Skeletal muscle satellite cell (primary cell): ENCODE data around the gene SCUBE3.

ENCODE experiments used
- H3K27me3 ChIP-seq: 2 replicates; pipeline ENCODE4 v1.7.0; 2013; ENCODE audit warnings: low read length; ENCODE audit not compliant: control insufficient read depth, insufficient read depth
- H3K36me3 ChIP-seq: 2 replicates; pipeline ENCODE4 v1.7.0; 2013; ENCODE audit warnings: mild to moderate bottlenecking, control low read depth, low read length; ENCODE audit not compliant: insufficient read depth
- H3K4me1 ChIP-seq: 2 replicates; pipeline ENCODE4 v1.7.0; 2013; ENCODE audit warnings: low read length; ENCODE audit not compliant: control insufficient read depth, insufficient read depth
- H3K4me2 ChIP-seq: 2 replicates; pipeline ENCODE4 v1.7.0; 2013; ENCODE audit warnings: mild to moderate bottlenecking, low read length
- H3K4me3 ChIP-seq: 2 replicates; pipeline ENCODE4 v1.7.0; 2013; ENCODE audit warnings: low read length
- H3K9ac ChIP-seq: 2 replicates; pipeline ENCODE4 v1.7.0; 2013; ENCODE audit warnings: mild to moderate bottlenecking, low read depth, low read length, moderate library complexity
- H3K9me3 ChIP-seq: replicated peaks from 2 replicates; pipeline ENCODE4 v1.7.0; 2013; ENCODE audit warnings: mild to moderate bottlenecking, control low read depth, low read length

Gene SCUBE3

DNA sequence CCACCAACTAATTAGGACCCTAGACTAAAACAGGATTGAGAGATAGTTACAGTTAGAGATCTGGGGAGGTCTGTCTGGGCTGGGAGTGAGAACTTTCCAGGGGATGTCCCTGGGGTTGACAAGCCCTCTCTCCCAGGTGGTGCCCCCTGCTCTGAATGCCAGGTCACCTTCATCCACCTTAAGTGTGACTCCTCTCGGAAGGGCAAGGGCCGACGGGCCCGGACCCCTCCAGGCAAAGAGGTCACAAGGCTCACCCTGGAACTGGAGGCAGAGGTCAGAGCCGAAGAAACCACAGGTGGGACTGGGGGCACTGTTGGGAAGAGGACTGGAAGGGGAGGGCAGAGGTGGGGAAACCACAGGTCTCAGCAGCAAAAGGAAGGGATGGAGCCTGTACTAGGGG, 28.7 kb downstream of the SCUBE3 start:
- Histone ChIP-seq H3K9me3 (no peaks in the 10 kb centered on the region), H3K4me2 (no peak overlapping the region), H3K4me3 (no peak overlapping the region), H3K9ac (no peak overlapping the region), H3K4me1 (no peaks in the 10 kb centered on the region), H3K27me3 (no peaks in the 10 kb centered on the region), H3K36me3 (peaks cover 47% of the 10 kb centered on the region)

DNA sequence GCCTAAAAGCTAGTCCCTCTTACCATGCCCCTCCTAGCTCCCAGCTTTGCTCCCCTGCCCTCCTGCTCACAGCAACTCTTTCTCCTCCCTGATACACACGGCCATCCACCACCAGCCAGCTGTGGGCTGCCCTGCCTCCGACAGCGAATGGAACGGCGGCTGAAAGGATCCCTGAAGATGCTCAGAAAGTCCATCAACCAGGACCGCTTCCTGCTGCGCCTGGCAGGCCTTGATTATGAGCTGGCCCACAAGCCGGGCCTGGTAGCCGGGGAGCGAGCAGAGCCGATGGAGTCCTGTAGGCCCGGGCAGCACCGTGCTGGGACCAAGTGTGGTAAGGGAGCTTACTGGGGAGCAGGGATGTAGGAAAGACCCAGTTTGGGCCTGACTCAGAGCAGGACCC, 29.1 kb downstream of the SCUBE3 start:
- H3K4me2 ChIP-seq, result no peak overlapping the region
- H3K36me3 ChIP-seq, result peaks cover 47% of the 10 kb centered on the region
- peaks cover 3% of the 10 kb centered on the region for H3K4me1 ChIP-seq
- no peak overlapping the region for H3K4me3 ChIP-seq
- H3K9me3 ChIP-seq, result no peaks in the 10 kb centered on the region
- H3K9ac ChIP-seq, result no peak overlapping the region
- H3K27me3 ChIP-seq, result no peaks in the 10 kb centered on the region

DNA sequence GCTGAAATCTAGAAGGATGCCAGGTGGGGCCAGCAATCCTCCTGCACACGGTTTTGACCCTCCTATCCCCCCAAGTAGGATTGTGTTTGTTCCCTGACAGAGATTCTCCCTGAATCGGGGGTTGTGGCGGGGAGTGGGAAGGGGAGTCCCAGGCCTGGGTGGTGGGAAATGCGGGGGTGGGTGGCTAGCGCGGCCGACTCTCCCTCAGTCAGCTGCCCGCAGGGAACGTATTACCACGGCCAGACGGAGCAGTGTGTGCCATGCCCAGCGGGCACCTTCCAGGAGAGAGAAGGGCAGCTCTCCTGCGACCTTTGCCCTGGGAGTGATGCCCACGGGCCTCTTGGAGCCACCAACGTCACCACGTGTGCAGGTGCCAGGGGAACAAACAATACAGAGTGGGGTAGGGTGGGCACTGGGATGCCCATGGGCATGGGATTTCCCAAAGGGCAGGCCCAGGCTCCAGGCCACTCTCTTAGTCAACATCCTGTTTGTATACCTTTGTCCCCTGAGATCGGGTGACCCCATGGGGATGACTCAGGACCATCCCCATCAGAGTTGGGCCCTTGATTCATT, 29.7 kb downstream of the SCUBE3 start:
- H3K4me1 ChIP-seq, result peaks cover 9% of the 10 kb centered on the region
- H3K4me3 ChIP-seq, result no peak overlapping the region
- H3K27me3 ChIP-seq, result no peaks in the 10 kb centered on the region
- H3K36me3 ChIP-seq, result peaks cover 47% of the 10 kb centered on the region
- H3K9me3 ChIP-seq, result no peaks in the 10 kb centered on the region
- no peak overlapping the region for H3K4me2 ChIP-seq
- no peak overlapping the region for H3K9ac ChIP-seq

DNA sequence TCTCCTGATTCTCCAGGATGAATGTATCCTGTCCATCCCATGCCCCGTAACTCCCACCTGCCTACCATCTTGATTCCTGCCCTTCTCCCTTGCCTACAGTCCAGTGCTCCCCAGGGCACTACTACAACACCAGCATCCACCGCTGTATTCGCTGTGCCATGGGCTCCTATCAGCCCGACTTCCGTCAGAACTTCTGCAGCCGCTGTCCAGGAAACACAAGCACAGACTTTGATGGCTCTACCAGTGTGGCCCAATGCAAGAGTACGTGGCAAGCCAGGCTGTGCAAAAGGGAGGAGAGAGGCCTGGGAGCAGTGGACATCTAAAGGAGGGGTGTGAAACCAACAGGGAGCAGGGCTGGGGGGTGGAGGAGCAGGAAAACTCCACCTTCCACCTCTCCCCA, 30.8 kb downstream of the SCUBE3 start:
- Histone ChIP-seq H3K27me3 (no peaks in the 10 kb centered on the region), H3K4me1 (peaks cover 9% of the 10 kb centered on the region), H3K4me2 (no peak overlapping the region), H3K36me3 (peaks cover 48% of the 10 kb centered on the region), H3K4me3 (no peak overlapping the region), H3K9ac (no peak overlapping the region), H3K9me3 (no peaks in the 10 kb centered on the region)

DNA sequence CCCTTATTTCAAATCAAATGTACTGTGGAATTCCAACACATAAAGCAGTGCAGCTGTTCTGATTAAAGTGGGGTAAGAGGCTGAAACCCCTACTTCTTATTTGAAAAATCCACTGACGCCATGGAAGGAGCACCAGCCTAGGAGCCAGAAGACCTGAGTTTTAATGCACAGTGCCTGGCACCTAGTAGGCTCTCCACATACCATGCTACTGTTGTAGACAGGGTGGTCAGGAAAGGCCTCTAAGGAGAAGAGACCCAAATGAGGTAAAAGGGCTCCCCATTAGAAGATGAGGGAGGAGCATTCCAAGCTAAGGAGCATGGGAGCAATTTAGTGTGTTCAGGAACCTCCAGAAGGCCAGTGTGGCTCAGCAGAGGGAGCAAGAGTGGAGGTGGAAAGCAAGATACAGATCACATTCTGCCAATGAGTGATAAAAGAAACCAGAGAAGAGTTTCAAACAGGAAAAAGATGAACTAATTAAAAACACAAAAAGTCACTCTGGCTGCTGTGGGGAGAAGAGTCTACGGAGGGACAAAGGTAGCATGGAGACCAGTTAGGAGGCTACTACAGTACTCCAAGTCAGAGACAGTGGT, 34.0 kb downstream of the SCUBE3 start:
- Histone ChIP-seq H3K4me3 (no peak overlapping the region), H3K4me1 (peaks cover 9% of the 10 kb centered on the region), H3K27me3 (no peaks in the 10 kb centered on the region), H3K9me3 (no peaks in the 10 kb centered on the region), H3K4me2 (no peak overlapping the region), H3K9ac (no peak overlapping the region), H3K36me3 (peaks cover 48% of the 10 kb centered on the region)

DNA sequence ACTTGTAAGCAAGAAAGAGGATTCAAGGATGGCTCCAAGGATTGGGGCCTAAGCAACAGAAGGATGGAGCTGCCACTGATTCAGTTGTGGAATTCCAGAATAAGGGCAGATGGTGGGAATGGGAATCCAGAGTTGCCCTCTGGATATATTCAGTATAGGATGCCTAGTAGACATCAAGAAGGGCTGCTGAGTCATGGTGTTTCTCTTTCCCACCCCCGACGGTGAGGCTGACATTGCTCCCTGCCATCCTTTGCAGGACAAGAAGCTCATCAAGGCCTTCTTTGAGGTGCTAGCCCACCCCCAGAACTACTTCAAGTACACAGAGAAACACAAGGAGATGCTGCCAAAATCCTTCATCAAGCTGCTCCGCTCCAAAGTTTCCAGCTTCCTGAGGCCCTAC, 34.5 kb downstream of the SCUBE3 start:
- H3K4me2 ChIP-seq, result no peak overlapping the region
- no peaks in the 10 kb centered on the region for H3K9me3 ChIP-seq
- H3K9ac ChIP-seq, result no peak overlapping the region
- peaks cover 48% of the 10 kb centered on the region for H3K36me3 ChIP-seq
- no peak overlapping the region for H3K4me3 ChIP-seq
- H3K4me1 ChIP-seq, result peaks cover 9% of the 10 kb centered on the region
- H3K27me3 ChIP-seq, result no peaks in the 10 kb centered on the region

DNA sequence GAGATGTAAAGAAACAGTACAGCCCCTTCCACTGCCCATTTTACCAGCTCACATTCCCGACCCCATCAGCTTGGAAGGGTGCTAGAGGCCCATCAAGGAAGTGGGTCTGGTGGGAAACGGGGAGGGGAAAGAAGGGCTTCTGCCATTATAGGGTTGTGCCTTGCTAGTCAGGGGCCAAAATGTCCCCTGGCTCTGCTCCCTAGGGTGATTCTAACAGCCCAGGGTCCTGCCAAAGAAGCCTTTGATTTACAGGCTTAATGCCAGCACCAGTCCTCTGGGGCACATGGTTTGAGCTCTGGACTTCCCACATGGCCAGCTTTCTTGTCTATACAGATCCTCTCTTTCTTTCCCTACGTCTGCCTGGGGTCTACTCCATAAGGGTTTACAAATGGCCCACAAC, 35.2 kb downstream of the SCUBE3 start:
- H3K9ac ChIP-seq, result no peak overlapping the region
- no peaks in the 10 kb centered on the region for H3K9me3 ChIP-seq
- no peak overlapping the region for H3K4me3 ChIP-seq
- H3K4me2 ChIP-seq, result no peak overlapping the region
- H3K27me3 ChIP-seq, result no peaks in the 10 kb centered on the region
- H3K4me1 ChIP-seq, result peaks cover 9% of the 10 kb centered on the region
- peaks cover 43% of the 10 kb centered on the region for H3K36me3 ChIP-seq

DNA sequence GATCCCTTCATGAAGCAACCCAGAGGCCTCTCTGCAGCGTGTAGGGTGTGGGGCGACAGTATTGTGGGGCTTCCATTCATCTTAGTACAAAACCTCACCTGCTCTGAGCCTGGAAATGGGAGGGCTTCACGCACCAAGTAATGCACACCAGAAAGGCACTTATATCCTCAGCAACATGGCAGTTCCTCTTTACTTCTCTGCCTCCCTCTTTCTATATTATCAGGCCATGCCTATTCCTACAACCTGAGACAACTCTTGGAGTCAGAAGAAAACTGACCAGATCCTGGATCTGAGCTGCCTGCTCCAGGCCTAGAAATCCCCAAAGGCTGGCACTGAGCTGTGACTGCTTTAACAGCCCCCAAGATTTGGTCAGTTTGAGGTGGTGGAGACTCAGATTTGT, 38.2 kb downstream of the SCUBE3 start:
- Histone ChIP-seq H3K9ac (no peak overlapping the region), H3K4me2 (no peak overlapping the region), H3K9me3 (no peaks in the 10 kb centered on the region), H3K4me1 (peaks cover 9% of the 10 kb centered on the region), H3K4me3 (no peak overlapping the region), H3K27me3 (no peaks in the 10 kb centered on the region), H3K36me3 (peaks cover 18% of the 10 kb centered on the region)

DNA sequence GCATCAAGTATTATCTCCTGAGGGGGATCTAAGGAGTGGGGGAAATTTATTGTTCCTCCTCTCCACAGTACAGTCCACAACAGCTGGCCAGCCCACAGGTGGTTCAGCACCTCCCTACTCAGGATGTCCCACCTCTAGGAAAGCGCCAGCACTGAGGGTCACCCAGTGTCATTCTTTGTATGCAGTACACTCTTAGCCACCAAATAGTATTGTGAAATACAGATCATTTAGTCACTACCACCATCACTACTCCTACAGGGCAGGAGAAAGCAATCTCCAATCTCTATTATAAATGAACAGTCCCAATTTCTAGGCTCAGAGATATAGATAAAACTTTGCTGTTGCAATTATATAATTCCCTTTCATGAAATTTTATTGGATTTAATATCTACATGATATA, 39.5 kb downstream of the SCUBE3 start:
- Histone ChIP-seq H3K9ac (no peak overlapping the region), H3K4me3 (no peak overlapping the region), H3K27me3 (no peaks in the 10 kb centered on the region), H3K4me2 (no peak overlapping the region), H3K9me3 (no peaks in the 10 kb centered on the region), H3K36me3 (peaks cover 10% of the 10 kb centered on the region), H3K4me1 (peaks cover 4% of the 10 kb centered on the region)

DNA sequence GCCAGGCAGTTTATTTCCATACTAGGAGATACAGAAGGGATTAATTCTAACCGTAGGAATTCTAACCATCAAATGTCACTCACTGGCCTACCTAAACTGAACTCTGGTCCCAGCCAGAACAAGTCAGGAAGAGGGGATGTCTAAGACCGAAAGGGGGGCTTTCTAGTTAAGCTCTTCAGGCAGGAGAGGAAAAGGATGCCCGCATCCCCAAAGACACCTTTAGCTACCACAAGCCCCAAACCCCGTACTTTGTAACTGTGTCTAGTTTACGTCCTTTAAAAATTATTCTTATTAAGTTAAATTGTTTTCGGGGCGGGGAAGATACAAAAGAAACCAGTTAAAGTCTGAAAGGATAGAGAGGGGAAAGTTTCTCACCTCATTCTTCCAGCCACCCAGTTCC, 44.6 kb downstream of the SCUBE3 start:
- H3K4me2 ChIP-seq, result peak overlapping the region; percentile 94
- no peaks in the 10 kb centered on the region for H3K36me3 ChIP-seq
- no peaks in the 10 kb centered on the region for H3K9me3 ChIP-seq
- no peaks in the 10 kb centered on the region for H3K27me3 ChIP-seq
- peaks cover 16% of the 10 kb centered on the region for H3K4me1 ChIP-seq
- peak overlapping the region; percentile 96 for H3K4me3 ChIP-seq
- H3K9ac ChIP-seq, result peak overlapping the region; percentile 85

DNA sequence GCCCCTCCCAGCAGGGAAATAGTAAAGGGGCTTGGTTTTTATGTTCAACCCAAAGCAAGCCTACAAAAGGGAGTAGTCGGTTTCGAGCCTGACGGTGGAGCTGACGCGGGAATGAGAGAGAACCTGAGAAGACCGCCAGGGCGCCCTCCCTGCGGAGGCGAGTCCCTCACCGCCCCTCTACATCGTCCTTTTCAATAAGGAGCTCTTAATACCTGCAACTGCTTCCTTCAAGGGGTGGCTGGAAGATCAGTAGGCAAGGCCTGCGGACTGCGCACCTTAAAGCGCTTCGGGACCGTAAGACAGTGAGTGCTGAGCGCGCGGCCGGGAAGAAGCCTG, 45.1 kb downstream of the SCUBE3 start:
- H3K4me3 ChIP-seq, result peak overlapping the region; percentile 96
- no peaks in the 10 kb centered on the region for H3K9me3 ChIP-seq
- H3K9ac ChIP-seq, result peak overlapping the region; percentile 85
- no peaks in the 10 kb centered on the region for H3K27me3 ChIP-seq
- no peaks in the 10 kb centered on the region for H3K36me3 ChIP-seq
- peaks cover 16% of the 10 kb centered on the region for H3K4me1 ChIP-seq
- H3K4me2 ChIP-seq, result peak overlapping the region; percentile 94

DNA sequence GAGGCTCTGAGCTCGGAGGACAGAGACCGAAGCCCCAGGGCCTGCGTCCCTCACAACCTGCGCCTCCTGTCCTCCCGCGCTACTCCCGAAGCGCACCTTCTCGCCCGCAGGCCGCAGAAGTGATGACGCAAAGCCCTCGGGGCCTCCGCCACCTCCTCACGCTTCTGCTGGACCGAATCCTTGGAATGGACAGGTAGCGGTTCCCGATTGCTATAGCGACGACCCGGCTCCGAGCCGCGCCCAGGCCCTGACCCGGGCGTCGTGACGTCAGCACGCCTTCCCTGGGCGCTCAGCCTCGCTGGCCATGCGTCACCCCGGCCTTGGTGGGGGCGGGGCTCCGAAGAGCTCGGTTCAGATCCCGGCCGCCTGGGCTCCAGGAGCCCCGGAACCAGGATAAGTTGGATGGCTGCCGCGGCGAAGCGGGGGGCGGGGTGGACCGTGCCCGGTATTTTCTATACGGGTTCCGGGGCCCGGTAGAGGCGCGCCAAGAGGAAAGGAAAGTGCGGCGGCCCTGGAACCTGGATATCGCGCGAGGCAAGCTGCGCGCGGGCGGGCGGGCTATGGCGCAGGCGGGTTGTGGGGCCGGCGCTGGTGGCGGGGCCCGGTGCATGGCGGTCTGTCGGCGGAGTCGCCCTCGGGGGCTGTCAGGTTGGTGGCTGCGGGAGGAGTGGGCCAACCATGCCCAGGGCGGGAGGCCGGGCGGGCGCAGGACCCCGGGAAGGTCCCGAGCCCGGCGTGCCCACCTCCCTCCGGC, 45.6 kb downstream of the SCUBE3 start, which contains the start of gene ZNF76:
Gene ZNF76, plus strand, starts transcription at position 542 of the 754 bp plus-strand sequence. CDS start 21,417 bp downstream, outside the sequence.
- peak within 1 kb of the TSS; percentile 96 for H3K4me3 ChIP-seq
- H3K27me3 ChIP-seq, result no peaks in the 10 kb centered on the region
- no peaks in the 10 kb centered on the region for H3K9me3 ChIP-seq
- H3K36me3 ChIP-seq, result no peaks in the 10 kb centered on the region
- H3K4me2 ChIP-seq, result peak within 1 kb of the TSS; percentile 94
- peaks cover 16% of the 10 kb centered on the region for H3K4me1 ChIP-seq
- H3K9ac ChIP-seq, result peak within 1 kb of the TSS; percentile 85
